GM18517 (cell line): ENCODE results near the gene SRSF12.
"Not testable (repeated sequence)": the region's sequence is repeated elsewhere in the genome, so short reads cannot be mapped to it uniquely, and the experiment has no call there.

Source experiments
- ATAC-seq: cut with Tn5 transposase; IDR thresholded peaks from one replicate; pipeline ENCODE4 v1.9.1; 2021; ENCODE audit warnings: mild to moderate bottlenecking, moderate library complexity; ENCODE audit not compliant: unreplicated experiment

Gene SRSF12

DNA sequence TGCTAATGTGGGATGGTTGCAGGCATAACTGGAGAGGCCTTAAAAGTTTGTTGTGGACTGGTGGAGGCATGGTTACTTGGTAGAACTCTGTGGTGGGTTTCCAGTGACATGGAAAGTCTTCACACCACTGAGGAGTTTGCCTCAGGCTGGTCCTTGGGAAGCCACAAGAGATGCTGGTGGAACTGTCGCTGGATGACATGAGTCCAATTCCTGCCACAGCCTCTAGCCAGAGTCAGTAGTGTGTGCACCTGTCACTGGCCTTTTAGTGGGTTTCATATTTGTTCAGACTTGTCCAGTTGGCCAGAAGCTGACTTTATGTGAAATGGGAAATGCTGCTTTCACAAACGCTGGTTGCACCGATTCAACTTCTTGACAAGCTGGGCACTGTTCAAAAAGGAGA, 13.7 kb upstream of the SRSF12 start:
- ATAC-seq: no peak

DNA sequence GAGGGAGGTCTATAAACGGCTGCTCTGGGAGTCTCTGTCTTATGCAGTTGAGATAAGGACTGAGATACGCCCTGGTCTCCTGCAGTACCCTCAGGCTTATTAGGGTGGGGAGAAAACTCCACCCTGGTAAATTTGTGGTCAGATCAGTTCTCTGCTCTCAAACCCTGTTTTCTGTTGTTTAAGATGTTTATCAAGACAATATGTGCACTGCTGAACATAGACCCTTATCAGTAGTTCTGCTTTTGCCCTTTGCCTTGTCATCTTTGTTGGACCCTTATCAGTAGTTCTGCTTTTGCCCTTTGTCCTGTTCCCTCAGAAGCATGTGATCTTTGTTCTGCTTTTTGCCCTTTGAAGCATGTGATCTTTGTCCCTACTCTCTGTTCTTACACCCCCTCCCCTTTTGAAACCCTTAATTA, 10.4 kb upstream of the SRSF12 start:
- ATAC-seq: not testable (repeated sequence)

DNA sequence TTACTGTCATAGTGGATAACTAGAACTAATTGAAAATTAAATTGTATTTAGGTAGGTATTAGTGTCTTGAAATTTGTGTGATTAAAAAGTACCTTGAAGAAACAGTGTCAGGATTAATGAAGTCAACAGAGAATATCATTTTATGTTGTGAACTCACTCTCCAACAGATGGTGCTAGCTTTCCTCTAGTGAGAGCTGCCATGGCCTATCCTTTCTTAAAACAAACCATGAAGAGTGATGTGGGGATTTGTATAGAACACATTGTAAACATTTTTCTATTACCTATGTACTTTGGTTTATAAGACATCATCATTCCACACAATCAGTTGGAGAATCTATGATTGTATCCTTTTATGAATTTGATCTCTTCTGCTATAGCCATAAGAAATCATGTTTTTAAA, 4.8 kb upstream of the SRSF12 start:
- ATAC-seq: no peak

DNA sequence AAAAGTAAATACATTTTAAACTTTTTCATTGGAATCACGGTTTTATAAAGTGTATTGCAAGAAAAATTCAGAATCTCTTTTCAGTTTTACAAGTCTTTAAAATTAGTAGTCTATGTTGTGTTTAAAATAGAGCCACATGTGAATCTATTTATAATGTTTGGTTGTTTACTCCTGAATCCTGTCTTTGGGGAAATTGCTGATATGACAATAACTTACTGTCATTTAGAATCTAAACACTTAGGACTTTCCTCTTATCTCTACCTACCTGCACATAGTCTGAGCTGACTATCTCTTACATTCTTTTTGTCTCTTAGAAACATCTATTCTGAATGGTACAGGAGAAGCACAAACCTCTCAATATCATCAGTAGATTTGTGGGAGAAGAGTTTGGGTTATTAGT, 4.1 kb upstream of the SRSF12 start:
- ATAC-seq: no peak

DNA sequence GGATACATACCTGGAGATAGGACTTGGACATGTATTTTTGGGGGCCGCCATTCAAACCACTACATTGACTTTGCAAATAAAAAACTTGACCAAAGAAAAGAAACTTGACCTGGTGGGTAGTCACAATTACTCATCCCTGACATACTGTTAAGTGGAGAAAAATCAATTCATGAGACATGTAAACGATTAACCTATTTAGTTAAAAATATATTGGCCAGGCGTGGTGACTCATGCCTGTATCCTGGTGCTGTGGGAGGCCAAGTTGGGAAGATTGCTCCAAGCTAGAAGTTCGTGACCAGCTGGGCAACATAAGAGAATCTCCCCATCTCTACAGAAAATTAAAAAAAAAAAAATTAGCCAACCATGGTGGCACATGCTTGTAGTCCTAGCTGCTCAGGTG, 2.5 kb upstream of the SRSF12 start:
- no peak for ATAC-seq

DNA sequence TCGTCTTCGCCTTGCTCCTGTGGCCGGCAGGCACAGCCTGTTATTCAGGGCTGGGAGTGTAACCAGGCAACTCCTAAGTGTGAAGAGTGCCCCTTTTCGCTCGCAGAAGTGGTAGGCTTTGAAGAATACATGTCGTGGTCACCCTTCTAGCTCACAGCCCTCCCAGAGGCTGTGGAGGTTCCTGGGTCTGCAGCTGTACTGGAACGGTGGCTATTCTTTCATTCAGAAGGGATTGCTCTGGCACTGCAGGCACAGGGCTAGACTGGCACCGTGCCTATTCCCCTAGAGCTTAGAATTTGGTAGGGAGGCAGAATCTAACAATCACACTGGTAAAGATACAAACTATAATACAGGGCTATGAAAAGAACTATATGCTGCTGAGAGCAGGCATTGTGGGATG, 1.1 kb upstream of the SRSF12 start:
- ATAC-seq: no peak

DNA sequence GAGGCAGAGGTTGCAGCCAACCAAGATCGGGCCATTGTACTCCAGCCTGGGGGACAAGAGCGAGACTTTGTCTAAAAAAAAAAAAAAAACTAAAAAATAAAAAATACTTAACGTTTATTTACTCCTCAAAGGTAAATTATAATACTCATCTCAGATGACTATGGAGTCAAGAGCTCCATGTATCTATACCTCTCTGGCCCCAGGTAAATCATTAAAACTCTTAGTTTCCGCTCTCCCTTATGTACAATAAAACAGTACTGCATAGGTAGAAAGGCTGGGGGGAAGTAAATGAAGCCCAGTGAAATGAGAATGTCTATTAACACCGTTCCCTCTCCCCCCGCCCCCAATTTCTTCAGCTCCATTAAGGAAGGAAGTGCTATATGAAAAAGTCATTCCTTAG, 1.2 kb downstream of the SRSF12 start:
- no peak for ATAC-seq

DNA sequence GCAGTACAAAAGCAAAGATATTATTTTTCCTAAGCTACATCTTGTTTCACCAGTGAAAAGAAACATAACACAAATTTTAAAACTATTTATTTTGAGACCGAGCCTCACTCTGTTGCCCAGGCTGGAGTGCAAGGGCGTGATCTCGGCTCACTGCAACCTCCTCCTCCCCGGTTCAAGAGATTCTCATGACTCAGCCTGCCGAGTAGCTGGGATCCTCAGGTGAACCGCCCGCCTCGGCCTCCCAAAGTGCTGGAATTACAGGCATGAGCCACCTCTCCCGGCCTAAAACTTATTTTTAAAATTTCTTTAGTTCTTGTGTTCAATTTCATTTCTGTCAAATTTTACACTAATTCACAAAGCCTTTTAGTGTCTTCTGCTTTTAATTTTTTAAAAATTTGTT, 5.9 kb downstream of the SRSF12 start:
- no peak for ATAC-seq

DNA sequence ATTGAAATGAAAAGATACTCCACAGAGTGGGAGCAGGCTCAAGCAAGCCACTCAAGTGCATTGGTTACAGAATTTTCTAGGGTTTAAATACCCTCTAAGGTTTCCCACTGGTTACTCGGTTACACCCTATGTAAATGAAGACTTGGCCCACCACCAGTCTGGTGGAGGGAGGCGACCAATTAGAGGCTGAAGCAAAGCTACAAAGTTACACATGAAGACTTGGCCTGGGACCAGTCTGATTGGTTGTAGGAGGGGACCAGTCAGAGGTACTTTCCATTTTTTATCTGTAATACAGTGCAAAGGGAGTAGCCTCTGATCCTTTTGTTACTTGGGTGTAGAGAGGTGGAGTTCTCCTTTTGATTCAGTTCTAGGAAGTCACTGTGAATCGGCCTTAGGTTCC, 7.6 kb downstream of the SRSF12 start:
- ATAC-seq: no peak

DNA sequence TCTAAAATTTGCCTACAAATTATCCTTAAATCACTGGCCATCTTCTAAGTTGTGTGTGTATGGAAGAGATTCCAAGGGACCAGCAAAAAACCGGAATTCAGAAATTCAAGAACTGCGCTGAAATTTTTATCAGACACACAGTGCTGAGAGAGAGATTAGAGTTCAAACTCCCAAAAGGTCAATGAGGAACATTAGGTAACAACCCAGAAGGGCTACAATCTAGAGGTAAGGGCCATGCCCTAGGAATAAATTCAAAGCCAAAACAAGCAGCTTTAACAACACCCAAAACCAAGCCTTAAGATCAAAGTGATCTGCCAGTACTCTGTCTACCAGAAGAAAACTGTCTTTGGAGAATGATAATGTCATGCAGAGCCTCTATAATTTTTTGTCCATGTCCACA, 17.8 kb downstream of the SRSF12 start:
- no peak for ATAC-seq

DNA sequence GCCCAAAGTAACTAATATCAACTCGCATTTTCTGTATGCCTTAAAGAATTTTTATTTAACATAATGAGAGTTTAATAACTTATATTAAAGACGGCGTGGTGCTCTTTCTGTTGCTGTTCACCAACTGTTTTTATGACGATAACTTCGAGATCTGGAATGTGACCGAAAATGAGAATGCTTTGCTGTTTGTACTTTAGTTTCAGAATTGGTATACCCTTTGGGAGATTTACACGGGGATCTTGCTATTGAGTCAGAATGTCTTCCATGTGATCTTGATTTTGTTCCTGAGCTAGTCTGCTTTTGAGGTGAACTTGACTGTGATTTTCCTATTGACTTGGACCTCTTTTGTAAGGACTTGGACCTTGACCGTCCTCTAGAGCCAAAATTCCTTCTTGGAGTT, 19.4 kb downstream of the SRSF12 start:
- no peak for ATAC-seq

DNA sequence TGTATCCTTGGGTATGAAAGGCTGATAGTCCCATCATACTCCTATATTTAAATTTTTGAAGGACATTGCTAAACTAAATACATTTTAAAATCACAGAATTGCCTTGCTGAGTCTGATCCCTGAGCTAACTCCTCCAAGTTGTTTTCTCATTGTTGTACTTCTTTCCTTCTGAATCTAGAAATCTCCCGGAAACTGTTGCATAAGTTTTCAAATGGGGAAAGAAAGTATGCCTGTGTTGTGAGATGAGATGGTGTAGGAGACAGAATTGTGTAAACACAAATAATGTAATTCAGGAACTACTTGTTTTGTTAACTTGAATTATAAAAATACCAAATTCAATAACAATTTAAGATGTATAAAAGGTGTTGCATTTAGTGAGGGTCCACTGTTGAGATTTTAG, 30.0 kb downstream of the SRSF12 start:
- no peak for ATAC-seq

DNA sequence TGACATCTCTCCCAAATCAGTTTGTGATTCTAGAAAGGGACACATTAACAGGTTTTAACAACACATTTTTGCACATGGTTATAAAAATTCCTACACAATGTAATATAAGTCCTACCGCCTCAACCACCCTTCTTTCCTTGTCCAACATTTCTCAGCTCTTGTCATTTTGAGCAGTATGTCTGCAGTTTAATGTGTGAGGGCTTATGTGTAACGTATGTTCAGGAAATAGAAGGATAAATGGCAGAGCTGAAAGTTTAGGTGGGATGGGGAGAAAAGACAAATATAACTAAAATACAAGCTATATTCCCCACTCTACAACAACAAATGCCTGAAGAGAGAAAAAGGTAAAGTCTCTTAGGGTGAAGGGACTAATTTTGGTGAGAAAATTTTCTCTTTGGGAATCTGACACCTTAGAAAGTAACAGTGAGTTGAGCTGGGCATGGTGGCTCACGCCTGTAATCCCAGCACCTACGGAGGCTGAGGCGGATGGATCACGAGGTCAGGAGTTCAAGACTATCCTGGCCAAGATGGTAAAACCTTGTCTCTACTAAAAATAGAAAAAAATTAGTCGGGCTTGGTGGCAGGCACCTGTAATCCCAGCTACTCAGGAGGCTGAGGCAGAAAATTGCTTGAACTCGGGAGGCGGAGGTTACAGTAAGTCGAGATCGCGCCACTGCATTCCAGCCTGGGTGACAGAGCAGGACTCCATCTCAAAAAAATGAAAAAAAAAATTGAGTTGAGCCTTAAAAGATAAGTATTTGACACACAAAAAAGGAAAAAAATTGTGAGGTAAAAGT, 32.3 kb downstream of the SRSF12 start:
- ATAC-seq: no peak

DNA sequence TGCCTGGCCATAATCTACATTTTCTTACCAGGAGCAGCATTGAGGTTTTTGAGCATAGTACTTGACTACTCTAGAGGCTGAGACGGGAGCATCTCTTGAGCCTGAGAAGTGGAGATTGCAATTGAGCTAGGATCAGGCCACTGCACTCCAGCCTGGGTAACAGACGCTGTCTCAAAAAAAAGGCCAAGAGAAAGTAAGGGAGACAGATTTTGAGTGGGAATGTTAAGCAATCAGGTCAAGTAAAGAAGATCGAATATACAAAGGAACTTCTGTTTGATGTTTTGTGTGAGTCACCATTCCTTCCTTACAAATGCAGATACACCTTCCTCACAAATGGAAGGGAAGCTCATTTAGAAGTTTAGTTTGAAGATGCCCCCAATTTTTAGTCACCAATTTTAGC, 32.9 kb downstream of the SRSF12 start:
- no peak for ATAC-seq

DNA sequence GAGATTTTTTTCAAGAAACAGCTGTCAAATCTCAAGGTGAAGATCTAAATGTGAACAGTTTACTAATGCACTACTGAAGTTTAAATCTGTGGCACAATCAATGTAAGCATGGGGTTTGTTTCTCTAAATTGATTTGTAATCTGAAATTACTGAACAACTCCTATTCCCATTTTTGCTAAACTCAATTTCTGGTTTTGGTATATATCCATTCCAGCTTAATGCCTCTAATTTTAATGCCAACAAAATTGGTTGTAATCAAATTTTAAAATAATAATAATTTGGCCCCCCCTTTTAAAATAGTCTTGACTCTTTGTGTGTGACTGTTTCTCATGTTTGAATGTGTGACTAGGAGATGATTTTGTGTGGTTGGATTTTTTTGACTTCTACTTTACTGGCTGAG, 33.3 kb downstream of the SRSF12 start:
- no peak for ATAC-seq

DNA sequence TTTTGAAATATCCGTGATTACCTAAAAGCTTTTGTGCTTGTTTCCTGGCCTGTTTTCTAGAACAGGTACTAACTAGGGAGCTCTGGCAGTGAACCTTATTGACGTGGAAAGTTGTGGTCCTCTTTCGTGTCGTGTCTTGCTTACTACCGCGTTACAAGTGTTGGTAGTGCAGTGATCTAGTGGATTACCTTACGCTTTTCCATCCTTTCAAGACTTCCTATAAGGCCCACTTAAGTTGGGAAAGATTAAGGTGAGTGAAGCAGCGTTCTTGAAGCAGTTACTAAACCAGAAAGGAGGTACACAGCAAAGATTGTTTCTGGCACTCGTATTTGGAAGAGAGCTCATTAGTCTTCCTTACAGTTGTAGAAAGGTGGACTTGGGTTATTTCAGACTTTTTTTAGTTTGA, 35.4 kb downstream of the SRSF12 start:
- ATAC-seq: no peak

DNA sequence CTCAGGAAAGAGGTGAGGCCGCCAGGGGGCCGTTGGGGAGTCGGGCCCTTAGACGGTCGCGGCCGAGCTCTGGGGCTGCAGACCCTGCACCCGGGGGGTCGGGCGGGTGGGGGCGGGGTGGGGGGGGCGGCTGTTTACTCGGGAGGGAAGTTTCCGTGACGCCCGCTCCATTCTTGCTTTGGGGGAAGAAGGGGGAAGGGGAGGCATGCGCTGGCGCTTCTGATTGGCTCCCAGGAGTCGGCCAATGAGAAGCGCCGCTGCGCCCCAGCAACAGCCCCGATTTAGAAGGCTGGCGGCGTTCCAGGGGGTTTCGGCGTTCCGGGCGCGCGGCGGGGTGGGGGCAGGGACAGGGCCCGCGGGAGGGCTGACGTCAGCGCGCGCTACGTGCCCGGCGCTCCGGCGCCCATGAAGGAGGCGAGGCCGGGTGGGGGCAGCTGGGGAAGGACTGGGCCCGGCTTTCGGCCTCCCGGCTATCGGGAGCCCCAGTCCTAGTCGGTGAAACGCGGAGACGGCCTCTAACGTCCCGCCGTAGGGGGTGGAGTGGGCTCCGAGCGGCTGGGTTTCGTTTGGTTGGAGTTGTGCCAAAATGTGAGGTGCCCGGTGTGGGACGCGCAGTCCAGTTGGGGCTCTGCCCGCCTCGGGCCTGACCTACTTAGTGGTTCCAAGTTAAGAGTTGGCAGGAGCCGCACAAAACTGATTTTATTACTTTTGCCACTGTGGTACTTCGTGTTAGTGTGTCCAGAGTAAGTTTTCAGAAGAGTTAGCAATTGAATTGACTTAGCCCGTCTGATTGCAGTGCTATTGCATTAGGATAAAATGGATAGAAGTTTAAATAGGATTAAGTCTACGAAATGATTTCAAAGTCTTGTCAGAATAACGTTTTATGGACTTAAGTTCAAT, 36.2 kb downstream of the SRSF12 start:
- peak; percentile 40 for ATAC-seq

DNA sequence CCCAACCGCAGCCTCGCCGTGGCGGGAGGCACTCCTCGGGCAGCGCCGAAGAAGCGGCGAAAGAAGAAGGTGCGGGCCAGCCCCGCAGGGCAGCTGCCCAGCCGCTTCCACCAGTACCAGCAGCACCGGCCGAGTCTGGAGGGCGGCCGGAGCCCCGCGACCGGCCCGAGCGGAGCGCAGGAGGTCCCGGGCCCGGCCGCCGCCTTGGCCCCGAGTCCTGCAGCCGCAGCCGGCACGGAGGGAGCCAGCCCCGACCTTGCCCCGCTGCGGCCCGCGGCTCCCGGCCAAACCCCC, 36.8 kb downstream of the SRSF12 start:
- no peak for ATAC-seq

DNA sequence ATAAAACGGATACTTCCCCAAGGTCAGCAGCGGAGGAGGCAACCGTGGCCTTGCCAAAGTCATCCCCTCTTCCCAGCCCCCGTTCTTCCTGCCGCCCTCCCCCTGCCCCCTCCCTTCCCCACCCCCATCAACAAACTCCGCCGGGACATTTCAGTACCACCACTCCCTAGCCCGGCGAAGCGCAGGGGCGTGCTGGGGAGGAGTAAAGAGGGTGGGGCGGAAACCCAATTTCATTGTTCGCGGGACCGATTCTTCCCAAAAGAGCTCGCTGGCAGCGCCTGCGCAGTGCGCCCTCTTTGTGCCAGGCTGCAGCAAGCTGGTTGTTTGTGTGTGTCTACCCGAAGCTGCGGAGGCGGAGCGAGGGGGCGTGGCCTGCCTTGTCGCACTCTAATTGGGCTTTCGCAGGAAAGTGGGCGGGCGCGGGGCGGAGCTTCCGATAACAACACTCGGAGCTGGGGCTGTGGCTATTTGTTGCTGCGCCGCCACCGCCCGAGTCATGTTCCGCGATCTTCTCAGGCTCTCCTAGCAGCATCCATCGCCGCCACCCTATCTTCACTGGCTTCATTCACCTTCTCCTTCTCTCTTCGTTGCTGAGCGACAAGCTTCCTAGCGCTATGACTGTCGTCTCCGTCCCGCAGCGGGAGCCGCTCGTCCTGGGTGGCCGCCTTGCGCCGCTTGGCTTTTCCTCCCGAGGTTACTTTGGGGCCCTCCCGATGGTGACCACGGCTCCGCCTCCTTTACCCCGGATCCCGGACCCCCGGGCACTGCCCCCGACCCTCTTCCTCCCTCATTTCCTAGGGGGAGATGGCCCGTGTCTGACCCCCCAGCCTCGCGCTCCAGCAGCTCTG, 37.4 kb downstream of the SRSF12 start, which contains the start of gene PNRC1:
PNRC1 (plus strand) TSS at position 471 of the 848 bp plus-strand sequence; CDS start at position 615, 144 bp downstream.
- ATAC-seq: peak; percentile 85

DNA sequence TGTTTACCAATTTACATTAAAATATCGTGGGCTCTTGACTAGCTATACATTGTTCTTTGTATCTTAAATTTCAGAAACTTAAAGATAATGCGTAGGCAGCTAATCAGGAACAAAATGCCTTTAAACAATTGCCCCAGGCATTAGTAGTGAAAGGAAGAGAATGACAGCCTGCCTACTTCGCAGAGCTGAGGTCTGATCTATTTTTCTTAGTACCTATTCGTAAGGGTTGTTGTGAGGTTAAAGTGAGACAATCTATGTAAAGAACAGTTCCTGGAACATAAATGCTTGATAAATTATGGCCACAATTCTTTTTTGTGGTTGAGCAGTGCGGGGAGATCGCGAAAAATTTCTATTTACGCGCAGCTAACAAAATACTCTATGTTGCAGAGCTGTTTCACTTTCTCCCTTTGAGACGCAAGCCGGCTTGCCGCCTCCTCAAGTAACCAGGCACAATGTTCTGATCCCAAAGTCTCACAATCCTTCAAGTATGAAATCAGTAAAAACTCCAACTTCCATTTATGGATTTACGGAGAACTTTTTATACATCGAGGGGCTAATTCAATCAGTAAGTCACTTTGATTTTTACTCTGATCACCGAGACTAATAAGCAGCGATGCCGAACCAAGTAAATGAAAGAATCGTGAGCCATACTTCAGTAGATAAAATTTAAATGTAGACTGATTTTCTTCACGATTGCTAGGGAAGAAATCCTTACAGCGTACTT, 38.2 kb downstream of the SRSF12 start:
- ATAC-seq: peak; percentile 21

DNA sequence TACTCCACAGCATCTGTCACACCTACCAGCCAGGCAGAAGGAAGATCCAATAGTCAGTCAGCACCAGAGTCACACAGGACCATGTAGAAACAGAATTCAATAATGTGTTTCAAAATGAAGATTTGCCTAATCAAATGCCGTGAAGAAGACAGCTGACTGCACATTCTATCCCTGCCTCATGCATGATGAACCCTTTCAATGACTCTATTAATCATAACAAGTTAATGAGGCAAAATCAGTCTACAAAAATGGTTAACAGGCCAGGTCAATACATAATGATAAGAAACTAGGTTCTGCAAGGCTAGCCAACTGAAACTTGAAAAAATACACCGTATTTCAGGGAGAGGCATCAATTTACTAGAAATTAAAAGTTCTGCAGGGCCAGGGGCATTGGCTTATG, 44.0 kb downstream of the SRSF12 start:
- no peak for ATAC-seq
